WERI-Rb-1 (cell line): ENCODE measurements around the gene PINK1.

Experiments used
- DNase-seq: peaks from one replicate; pipeline ENCODE4 v3.0.0-alpha.2; 2020
- H3K27ac ChIP-seq: fragments of 250-450 bp; sonication (Bioruptor Pico); 2 replicates; pipeline ENCODE4 v1.5.1; 2020; ENCODE audit warnings: mild to moderate bottlenecking, moderate library complexity
- H3K27me3 ChIP-seq: fragments of 250-450 bp; sonication (Bioruptor Pico); 2 replicates; pipeline ENCODE4 v1.5.1; 2021; ENCODE audit warnings: mild to moderate bottlenecking, low read depth, moderate library complexity; ENCODE audit not compliant: insufficient read depth, severe bottlenecking
- H3K36me3 ChIP-seq: fragments of 250-450 bp; sonication (Bioruptor Pico); 2 replicates; pipeline ENCODE4 v1.5.1; 2020; ENCODE audit warnings: mild to moderate bottlenecking, moderate library complexity
- H3K4me3 ChIP-seq: 2 replicates; pipeline ENCODE4 v1.5.1; 2011; ENCODE audit warnings: low read depth, mild to moderate bottlenecking, control low read depth, low read length
- H3K9me3 ChIP-seq: fragments of 250-450 bp; sonication (Bioruptor Pico); 2 replicates; pipeline ENCODE4 v1.5.1; 2021; ENCODE audit warnings: mild to moderate bottlenecking, moderate library complexity; ENCODE audit not compliant: severe bottlenecking
- TF ChIP-seq, protein P1 (sequence below): IDR thresholded peaks from 2 replicates; pipeline ENCODE4 v1.5.1; 2011; ENCODE audit warnings: low read depth, mild to moderate bottlenecking, control low read depth, inconsistent platforms, low read length

PINK1 gene

GRCh38 chr1:20632386-20632785, 872 bp upstream of the PINK1 start:
- Histone ChIP-seq H3K27me3 (no peaks in the 10 kb centered on the region), H3K4me3 (no peak overlapping the region), H3K36me3 (no peaks in the 10 kb centered on the region), H3K9me3 (peaks cover 4% of the 10 kb centered on the region), H3K27ac (no peak overlapping the region)
- TF ChIP-seq, protein P1, sequence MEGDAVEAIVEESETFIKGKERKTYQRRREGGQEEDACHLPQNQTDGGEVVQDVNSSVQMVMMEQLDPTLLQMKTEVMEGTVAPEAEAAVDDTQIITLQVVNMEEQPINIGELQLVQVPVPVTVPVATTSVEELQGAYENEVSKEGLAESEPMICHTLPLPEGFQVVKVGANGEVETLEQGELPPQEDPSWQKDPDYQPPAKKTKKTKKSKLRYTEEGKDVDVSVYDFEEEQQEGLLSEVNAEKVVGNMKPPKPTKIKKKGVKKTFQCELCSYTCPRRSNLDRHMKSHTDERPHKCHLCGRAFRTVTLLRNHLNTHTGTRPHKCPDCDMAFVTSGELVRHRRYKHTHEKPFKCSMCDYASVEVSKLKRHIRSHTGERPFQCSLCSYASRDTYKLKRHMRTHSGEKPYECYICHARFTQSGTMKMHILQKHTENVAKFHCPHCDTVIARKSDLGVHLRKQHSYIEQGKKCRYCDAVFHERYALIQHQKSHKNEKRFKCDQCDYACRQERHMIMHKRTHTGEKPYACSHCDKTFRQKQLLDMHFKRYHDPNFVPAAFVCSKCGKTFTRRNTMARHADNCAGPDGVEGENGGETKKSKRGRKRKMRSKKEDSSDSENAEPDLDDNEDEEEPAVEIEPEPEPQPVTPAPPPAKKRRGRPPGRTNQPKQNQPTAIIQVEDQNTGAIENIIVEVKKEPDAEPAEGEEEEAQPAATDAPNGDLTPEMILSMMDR, result no peak
- no peak for DNase-seq

- TF ChIP-seq, protein P1, result no peak
- H3K27ac ChIP-seq, result peak overlapping the region; percentile 44
- no peak for DNase-seq
- no peaks in the 10 kb centered on the region for H3K9me3 ChIP-seq
- peaks cover 7% of the 10 kb centered on the region for H3K36me3 ChIP-seq
- peak overlapping the region; percentile 62 for H3K4me3 ChIP-seq
- no peaks in the 10 kb centered on the region for H3K27me3 ChIP-seq
Observed at GRCh38 chr1:20634065-20634593, 871 bp downstream of the PINK1 start.

- TF ChIP-seq, protein P1, result no peak
- DNase-seq, result peak; percentile 64
- Histone ChIP-seq H3K36me3 (peaks cover 7% of the 10 kb centered on the region), H3K27me3 (no peaks in the 10 kb centered on the region), H3K9me3 (no peaks in the 10 kb centered on the region), H3K4me3 (peak overlapping the region; percentile 62), H3K27ac (peak overlapping the region; percentile 44; the same call in 1 of the 2 replicates)
Observed at GRCh38 chr1:20634594-20635084, 1.4 kb downstream of the PINK1 start.

DNA sequence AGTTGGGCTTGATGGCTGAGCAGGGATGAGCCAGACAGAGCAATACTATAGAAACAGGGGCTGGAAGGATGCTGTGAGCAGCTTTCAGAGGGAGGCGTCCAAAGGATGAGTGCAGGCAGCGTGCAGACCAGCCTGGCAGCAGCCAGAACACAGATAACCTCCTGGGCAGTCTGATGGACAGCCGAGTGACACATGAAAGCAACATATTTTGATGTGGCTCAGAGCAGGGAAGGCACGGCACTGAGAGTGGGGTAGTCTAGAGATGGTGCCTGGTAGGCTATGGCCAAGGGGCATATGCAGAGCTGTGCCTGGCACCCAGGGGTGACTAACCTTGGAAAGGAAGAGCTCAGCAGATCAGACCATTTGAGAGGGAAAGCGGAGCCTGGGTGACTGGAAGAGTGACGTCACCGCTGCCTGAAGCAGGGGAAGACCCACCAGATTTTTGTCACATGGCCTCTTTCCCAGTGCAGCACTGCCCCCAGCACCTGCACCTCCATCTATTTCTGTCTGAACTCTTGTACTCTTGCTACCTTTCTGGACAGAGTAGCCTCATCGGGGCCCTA, 3.6 kb downstream of the PINK1 start:
- no peak for DNase-seq
- H3K27me3 ChIP-seq, result no peaks in the 10 kb centered on the region
- no peak overlapping the region for H3K27ac ChIP-seq
- TF ChIP-seq, protein P1, result no peak
- H3K4me3 ChIP-seq, result no peak overlapping the region
- no peaks in the 10 kb centered on the region for H3K9me3 ChIP-seq
- peaks cover 11% of the 10 kb centered on the region for H3K36me3 ChIP-seq

- TF ChIP-seq, protein P1, result peak; percentile 66
Observed at GRCh38 chr1:20640183-20640597, 6.9 kb downstream of the PINK1 start.

More at GRCh38 chr1:20640183-20640597, 6.9 kb downstream of the PINK1 start:
- DNase-seq, result peak; percentile 39
- H3K4me3 ChIP-seq, result no peak overlapping the region
- H3K27me3 ChIP-seq, result no peaks in the 10 kb centered on the region
- no peaks in the 10 kb centered on the region for H3K9me3 ChIP-seq
- no peak overlapping the region for H3K27ac ChIP-seq
- peaks cover 11% of the 10 kb centered on the region for H3K36me3 ChIP-seq
